ENCODE measurements around the gene CTIF.

CTIF gene

DNA sequence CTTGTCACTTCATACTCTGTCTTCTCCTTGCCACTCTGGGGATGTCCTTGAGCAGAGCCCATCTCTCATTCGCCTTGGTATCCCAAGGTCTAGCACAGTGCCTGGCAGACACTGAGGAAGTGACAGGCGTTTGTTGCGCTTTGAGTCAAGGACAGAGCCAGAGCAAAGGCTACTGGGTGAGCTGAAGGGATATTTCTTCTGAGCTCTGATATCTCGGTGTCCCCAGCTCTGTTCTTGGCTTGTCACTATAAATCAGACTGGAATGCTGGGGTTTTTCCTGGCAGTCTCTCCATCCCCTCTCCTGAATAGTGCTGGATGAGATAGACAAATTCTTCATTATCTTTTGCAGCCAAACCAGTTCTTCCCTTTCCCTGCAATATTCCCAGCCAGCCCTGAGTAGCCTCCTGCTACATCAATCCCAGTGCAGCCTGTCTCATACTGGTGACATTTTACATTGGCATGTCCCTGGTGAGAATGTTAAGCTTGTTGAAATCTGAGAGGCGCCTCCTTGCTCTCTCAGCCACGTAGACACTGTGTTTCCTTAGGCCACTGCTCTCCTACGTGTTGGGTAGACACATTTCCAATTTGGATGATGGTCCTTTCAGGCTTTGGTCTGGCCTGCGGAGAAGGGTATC lies 61.7 kb downstream of the CTIF start:
- DNase-seq: no peak

DNA sequence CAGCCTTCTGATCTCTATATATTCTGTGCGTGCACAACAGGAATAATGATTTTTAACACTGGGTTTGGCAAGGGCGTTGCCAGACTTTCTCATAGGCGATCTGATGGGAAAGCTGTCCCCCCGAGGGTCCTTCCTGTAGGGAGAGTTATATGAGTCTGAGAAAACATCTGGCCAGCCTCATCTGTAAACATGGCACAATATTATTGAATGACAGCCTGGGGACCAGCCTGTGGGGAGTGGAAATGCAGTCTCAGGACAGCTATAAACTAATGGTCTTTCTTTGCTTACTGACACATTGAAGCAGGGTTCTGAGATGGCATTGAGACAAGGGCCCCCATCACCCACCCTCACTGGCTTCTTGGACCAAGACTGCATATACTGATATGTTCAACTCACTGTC lies 62.5 kb downstream of the CTIF start:
- no peak for DNase-seq

DNA sequence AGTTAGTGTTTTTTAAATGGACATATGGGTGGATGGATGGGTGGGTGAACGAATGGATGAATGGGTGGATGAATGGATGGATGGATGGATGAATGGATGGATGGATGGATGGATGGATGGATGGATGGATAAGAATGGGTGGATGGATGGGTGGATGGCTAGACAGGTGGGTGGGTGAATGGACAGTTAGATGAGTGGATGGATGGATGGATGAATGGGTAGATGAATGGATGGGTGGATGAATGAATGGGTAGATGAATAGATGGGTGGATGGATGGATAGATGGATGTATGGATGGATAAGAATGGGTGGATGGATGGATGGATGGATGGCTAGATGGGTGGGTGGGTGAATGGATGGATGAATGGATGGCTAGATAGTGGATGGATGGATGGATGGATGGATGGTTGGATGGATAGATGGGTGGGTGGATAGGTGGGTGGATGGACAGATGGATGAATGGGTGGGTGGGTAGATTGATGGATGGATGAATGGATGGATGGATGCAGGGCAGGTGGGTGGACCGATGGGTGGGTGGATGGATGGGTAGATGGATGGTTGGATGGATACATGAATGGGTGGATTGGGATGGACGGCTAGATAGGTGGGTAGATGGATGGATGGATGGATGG lies 64.0 kb downstream of the CTIF start:
- no peak for DNase-seq

DNA sequence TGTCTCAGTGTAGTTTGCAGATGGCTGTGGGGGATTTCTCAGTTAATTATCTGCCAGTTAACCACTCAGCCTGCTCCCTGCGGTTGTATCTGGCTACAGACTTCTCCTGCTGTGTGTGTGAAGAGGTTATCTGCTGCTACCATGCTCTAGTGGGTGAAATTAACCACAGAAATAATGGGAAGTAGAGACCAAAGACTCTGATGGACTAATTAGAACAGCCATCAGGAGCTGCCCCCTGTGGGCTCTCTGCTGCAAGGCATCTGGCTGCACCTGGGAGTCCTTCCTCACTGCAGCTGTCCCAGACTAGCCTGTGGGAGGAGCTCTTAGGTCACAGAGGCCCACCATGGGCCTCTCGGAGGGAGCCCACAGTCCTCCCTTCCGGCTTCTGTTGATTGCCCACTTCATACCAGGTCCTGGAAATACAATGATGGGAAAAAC lies 66.6 kb downstream of the CTIF start:
- DNase-seq: peak in 1 of 56 donors; percentile 33

DNA sequence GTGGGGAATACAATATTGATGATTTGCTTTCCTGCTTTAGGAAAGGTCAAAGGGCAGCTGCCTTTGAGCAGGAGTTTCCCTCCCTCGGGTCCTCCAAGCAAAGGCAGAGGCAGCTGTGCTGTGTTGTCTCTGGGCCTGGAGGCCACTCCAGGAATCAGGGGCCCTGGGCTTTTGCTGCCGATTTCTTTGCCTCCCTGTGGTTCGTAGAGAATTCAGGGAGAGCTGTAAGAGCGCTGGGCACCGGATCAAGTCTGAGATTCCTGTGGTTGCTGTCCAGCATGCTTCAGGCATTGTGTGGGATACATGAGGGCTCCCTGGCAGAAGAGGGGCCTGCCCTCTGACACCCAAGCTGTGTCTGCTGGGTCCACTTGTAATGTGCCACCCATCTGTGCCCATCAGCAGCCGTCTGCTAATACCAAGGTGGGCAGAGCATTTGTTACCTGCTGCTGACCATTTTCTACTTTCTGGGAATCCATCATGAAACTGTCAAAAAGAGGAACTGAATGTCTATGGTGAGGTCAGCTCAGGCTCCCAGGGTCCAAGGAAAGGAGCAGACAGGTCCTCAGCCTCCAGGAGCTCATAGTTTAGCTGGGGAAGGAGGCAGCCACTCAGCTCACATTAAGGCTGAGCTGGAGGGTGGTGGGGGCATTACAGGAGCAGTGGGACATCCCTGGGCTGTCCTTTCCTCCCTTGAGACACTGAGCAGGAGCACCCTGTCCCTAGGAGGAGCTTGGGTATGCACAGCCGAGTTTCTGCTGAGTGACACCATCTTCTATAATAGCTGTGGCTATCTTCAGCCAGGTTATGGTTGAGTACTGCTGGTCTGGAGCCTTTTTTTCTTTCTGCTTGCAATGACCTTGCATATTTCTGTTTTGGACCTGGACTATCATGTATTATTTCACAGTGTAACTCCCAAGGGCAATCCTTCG lies 68.5 kb downstream of the CTIF start:
- DNase-seq: peak in 7 of 56 donors; percentile 14 to 32 (median 25)

DNA sequence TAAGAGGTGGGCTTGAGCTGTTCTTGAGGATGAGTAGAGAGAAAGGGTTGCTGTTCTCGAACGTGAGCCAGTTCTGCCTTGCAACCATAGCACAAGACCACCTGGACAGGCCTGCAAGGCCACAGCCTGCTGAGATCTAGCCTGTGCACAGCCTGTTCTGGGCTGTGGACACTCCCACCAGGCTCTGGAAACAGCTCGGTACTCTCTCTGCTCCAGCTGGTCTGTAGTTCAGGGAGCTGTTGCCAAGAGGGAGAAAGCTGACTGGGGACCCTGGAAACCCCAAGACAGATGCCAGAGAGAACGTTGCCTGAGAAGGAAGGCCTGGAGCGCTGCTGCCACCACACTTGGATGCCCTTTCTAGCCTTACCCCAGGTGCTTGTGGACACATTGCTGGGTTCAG lies 69.8 kb downstream of the CTIF start:
- peak in 11 of 56 donors; percentile 22 to 58 (median 30) for DNase-seq

DNA sequence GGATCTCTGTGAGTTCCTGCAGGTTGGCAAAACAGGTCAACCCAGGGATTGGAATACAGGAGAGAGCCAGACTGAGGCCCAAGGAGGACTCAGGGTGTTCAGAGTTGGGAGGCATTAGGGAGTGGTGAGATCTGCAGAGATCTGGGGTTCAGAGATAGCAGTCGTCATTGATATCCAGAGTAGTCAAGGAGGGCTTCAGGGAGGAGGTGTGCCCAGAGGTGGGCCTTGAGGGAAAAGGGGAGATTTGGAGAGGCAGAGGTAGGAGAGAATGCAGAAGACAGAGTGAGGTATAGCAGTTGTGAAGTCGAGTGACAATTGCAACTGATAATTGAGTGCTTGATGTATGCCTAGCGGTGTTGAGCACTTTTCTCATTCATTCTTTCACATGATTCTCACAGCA lies 70.3 kb downstream of the CTIF start:
- no peak for DNase-seq

DNA sequence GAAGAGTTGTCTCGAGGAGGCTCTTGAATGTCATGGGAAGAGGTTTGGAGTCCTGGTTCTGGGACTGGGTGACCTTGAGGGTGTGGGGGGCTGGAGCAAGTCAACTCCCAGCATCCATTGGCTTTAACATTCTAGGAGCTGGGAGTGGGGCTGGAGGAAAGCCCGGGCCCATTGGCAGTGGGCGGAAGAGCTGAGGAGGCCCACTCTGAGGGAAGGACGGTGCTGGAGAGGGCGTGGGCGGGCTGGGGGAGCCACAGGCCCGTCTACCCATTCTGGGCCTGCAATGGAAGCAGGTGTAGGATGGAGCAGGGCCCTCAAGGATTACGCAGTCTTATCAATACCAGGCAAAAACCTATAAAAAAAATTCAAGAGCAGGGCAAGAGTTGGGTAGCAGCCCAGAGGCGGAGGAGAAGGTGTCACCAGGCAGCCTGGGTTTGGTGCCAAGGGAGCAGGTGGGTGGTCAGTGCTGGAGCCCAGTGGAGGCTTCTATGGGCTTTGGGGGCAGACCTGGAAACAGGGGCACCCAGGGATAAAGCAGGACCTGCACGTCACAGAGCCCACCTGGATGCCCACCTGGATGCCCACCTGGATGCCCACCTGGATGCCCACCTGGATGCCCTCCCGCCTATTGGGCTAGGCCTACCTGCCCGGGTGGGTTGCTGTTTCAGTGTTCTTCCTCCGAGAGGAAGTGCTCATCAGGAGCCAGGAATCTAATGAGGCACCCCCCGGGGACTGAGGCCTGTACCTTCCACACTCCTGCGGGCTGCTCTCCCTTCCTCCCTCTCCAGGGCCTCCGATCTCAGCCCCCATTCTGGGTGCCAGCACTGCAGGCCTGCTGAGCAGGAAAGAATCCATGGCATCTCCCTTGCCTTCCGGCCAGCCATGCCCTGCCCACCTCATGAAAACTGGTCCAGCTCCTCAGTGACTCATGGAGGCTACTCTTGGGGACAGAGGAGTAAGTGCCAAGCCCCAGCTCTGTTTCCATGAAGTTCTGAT lies 71.3 kb downstream of the CTIF start:
- no peak for DNase-seq

DNA sequence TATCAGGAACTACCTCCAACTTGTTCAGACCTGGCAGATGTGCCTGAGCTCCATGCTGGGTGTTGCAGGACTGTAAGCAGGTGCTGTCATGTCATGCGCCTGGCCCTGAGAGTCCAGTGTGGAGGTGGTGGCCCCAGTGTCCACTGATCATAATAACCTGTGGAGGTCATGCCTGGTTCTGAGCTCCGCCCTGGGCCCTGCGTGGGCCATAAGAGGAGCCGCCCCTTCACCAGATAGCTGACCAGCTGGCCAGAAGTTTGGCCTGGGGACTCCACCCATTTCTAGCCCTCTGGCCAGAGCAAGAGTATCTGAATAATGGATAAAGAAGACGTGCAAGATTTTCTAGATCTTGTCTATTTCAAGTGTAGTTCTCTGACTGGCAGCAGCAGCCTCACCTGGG lies 72.4 kb downstream of the CTIF start:
- DNase-seq: no peak

DNA sequence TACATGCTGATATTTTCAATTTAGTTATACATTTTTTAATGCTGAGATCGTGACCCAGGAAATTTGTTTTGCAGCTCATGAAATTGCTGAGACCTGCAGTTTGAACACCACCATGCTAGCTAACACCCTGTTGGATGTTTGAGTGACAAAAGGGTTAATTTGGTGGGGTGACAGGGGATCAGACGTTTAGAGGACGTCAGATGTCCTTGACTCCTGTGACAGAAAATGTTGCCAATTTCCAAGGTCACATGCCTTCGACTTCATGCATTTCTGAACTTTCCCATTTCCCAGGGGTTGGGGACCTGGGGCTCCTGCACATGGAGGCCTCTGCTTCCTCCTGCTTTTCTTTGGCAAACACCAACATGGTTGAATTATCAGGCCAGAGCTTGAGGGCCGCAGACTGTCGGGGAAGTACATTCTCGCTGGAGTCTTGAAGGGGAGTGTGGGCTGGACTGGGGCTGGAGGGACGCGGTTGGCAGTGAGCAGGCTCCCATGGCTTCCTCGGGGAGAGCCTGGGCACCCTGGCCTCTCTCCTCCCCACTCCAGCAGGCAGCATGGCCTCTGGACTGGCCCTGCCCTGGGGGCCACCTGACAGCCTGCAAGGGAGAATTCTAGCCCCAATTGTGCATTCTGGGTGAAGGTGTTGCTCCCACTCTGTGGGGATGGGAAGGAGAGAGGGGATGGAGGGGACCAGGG lies 73.1 kb downstream of the CTIF start:
- no peak for DNase-seq

DNA sequence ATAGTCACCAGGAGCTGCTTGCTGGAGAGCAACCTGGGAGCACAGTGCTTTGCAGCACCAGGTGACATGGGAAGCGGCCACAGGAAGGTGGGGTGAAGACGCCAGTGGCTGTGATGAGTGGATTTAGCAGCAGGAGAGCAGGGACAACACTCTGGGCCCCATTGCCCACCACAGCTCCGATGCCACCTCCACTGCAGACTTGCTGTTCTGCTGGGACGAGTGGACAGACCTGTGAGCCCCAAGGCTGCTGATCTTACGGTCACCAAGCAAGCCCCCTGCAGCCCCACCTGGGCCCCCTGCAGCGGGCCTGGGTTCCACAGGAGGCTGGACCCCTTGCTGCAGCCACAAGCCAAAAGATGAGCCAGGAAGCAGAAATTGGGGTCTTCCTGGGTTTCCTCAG lies 73.7 kb downstream of the CTIF start:
- DNase-seq: no peak

DNA sequence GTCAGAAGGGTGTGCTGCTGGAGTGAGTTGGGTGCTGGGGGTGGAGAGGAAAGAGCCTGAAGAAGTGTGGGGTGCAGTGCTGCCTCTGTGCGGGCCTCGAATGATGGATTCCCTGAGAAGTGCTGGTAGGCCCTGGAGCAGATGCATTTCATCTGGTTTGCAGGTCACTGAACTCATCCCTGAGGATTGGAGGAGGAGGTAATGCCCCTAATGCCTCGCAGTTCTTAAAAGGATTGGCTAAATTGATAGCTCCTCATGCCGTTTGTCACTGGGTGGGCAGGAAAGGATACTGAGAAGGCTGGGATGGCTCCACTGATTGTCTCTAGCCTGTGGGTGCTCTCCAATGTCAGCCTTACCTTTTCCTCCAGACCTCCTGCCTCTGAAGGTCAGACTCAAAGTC lies 74.1 kb downstream of the CTIF start:
- no peak for DNase-seq

DNA sequence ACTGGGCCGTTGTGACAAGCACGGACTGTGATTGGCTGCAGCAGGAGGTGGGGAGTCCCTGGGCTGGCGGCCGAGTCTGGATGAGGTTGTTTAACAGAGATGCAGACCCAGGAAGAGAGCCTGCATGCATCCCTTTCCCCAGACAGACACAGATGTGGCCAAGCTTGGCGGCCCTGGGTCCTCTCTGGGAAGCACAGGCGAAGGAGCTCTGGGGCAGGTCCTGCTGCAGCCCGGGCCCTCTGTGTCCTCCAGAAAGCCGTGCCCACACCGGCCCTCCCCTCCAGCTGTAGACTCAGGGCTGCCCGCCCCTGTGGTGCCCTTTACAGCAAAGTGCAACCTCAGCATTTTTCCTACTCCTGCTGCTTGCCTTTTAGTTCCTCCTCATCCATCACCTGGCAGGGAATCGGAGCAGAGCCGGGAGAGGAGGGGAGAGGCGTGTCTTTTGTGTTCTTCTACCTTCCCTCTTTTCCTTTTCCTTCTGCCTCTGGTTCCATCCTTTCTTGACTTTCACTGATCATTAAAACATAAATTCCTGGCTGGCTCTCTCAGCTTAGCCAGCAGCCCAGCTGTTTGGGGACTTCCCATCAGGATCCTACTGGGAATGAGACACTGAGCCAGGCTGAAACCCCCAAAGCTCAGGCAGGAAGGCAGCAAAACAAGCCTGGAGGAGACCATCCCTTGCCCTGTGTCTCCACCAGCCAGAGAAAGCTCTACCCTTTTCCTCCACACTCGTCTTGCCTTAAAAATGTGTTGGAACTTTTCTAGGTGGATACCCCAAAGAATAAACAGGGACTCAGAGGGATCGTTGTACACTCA lies 75.0 kb downstream of the CTIF start:
- peak in 54 of 56 donors; percentile 14 to 87 (median 64) for DNase-seq

DNA sequence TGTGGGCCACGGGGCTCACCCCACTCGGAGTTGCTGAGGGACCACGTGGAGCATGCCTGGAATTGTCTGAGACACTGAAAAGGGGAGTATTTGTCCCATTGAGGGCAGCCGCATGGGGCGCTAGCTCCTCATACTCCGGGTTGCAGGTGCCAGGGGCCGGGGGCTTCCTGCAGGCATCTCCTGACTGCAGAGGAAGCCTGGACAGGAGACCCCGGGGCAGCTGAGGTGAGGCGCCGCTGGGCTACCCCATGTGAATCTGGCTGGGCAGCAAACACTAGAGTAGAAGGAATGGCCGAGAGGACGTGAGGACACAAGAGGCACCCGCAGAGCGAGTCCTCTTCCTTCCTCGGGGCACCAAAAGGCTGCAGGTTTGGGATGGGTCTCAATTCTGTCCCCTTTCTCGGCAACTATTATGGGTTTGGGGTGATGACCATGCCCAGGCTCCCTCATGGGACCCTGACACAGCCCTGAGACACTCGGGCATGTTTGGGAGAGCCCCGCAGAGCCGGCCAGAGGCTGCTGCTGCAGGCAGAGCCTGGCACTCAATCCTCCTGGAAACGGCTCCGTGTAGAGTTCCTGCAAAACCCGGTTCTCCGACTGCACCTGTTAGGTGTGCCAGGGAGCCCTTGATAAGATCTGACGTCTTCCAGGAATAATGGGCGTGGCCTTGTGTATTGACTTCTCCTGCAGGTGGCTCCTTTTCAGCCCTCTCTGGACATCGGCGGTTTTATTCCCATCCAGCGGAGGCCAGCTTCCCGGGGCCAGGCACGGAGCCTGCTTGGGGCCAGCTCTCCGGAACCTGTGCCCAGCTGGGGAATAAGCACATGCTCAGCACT lies 77.0 kb downstream of the CTIF start:
- no peak for DNase-seq

DNA sequence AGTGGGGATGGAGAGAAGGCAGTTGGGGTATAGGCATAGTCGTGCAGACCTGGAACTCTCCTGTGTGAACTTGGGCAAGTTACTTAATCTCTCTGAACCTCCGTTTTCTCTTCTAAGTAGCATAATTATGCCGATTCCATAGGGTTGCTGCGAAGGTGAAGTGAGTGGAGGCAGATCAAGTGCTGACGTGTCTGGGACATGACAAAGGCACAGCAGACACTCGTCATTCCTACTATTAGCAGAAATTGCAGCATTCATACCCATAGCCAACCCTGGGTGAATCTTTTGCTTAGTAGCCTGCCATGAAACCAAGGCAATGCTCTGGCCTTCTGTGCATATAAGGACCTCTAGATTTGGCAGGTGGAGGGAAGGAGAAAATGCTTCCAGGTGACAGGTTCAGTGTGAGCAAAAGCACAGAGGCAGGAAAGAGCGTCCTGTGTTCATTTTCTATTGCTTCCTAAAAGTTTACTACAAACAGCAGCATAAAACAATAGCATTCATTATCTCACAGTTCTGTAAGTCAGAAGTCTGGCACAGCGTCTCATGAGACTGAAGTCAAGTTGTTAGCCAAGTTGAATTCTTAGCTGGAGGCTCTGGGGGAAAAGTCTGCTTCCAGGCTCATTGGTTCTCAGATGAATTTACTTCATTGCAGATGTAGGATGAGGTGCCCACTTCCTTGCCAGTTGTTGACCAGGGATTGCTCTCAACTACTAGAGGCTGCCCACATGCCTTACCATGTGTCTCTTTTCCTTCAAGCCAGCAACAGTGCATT lies 77.8 kb downstream of the CTIF start:
- DNase-seq: no peak

DNA sequence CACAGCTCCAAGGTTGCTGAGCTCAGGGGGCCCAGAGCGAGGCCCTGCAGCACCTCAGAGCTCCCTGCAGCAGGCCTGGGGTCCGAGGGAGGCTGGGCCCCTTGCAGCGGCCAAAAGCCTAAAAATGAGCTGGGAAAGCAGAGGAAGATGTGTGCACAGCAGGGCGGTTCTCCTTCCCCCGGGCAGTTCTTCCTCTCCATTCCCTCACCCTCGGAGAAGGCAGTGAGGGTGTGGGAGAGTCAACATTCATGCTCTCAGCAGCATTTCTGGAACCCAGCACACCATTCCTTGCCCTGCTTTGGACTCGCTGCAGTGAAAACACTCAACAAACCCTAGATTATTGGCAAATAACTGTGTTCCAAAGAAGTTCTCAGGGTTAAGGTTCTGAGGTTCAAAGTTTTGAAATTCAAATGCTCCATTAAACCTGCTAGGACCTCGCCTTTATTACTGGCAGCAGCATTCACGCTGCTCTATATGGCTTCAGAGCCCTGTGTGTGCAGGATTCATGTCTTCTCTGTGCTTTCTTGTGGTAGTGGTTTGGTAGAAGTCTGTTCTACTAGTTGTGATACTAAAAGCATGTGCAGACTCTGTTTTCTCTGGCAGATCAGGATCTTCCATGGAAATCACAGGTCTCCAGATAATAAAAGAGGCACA lies 79.1 kb downstream of the CTIF start:
- DNase-seq: no peak

DNA sequence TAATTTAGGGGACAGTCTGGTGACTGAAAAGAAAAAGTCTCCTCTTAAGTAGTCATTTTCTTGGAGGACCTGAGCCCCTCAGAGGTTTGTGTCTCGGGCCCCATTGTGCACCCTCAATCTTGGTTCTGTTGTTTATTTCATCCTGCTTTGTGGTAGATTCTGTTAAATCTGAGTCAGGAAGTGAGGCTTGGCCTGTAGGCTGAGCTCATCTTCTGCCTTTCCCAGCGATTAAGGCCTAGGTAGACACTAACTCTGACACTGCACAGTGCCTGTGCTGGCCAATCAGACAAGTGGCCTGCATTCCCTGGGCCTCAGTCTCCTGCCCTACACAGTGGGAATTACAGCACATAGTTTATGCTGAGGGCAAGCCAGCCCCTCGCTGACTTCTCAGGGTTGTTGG lies 80.2 kb downstream of the CTIF start:
- DNase-seq: no peak

All from amygdala (tissue), 56 donors.